PFSK-1 (cell line): ENCODE results near the gene PTPN6.

ENCODE experiments used
- POLR2AphosphoS5 ChIP-seq: IDR thresholded peaks from 2 replicates; pipeline ENCODE4 v1.6.1; 2012; ENCODE audit warnings: low read depth, mild to moderate bottlenecking, control low read depth, low read length, moderate library complexity
- SIN3A ChIP-seq: IDR thresholded peaks from 2 replicates; pipeline ENCODE4 v1.6.1; 2012; ENCODE audit warnings: mild to moderate bottlenecking, low read length, moderate library complexity, borderline replicate concordance; ENCODE audit not compliant: insufficient read depth
- TAF1 ChIP-seq: IDR thresholded peaks from 2 replicates; pipeline ENCODE4 v1.6.1; 2012; ENCODE audit warnings: low read length, control low read depth, borderline replicate concordance; ENCODE audit not compliant: insufficient read depth
- TF ChIP-seq, protein P1 (sequence below), 2 experiments: IDR thresholded peaks; 2 replicates each; pipeline versions ENCODE4 v1.6.1 to v1.8.0; 2011 to 2012; ENCODE audit warnings: low read depth in 2 of 2, low read length in 2 of 2, control low read depth in 1 of 2, inconsistent platforms in 1 of 2, mild to moderate bottlenecking in 1 of 2, moderate library complexity in 1 of 2; ENCODE audit not compliant: insufficient read depth in 1 of 2

- TF ChIP-seq POLR2AphosphoS5 (no peak), TAF1 (no peak), SIN3A (no peak)
- TF ChIP-seq, protein P1, sequence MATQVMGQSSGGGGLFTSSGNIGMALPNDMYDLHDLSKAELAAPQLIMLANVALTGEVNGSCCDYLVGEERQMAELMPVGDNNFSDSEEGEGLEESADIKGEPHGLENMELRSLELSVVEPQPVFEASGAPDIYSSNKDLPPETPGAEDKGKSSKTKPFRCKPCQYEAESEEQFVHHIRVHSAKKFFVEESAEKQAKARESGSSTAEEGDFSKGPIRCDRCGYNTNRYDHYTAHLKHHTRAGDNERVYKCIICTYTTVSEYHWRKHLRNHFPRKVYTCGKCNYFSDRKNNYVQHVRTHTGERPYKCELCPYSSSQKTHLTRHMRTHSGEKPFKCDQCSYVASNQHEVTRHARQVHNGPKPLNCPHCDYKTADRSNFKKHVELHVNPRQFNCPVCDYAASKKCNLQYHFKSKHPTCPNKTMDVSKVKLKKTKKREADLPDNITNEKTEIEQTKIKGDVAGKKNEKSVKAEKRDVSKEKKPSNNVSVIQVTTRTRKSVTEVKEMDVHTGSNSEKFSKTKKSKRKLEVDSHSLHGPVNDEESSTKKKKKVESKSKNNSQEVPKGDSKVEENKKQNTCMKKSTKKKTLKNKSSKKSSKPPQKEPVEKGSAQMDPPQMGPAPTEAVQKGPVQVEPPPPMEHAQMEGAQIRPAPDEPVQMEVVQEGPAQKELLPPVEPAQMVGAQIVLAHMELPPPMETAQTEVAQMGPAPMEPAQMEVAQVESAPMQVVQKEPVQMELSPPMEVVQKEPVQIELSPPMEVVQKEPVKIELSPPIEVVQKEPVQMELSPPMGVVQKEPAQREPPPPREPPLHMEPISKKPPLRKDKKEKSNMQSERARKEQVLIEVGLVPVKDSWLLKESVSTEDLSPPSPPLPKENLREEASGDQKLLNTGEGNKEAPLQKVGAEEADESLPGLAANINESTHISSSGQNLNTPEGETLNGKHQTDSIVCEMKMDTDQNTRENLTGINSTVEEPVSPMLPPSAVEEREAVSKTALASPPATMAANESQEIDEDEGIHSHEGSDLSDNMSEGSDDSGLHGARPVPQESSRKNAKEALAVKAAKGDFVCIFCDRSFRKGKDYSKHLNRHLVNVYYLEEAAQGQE (IDR thresholded peaks at IDR 0.05; ENCODE audit: insufficient read depth in 1 of 2, low read depth in 2 of 2, low read length in 2 of 2) = no peak
Measured at GRCh38 chr12:6929466-6930452, 21.4 kb upstream of the PTPN6 start.
